Naive B cell (primary cell): ENCODE data around the gene TXNDC2. TPM values are rescaled to one million over a fixed set of nuclear protein-coding genes. Genes with fewer than 3 reads are reported as not detected.

Experiments used
- ATAC-seq, 2 donors: fragments of 150-1000 bp; cut with Tn5 transposase; 2 replicates each; pipeline ENCODE4 v1.10.0; 2021; ENCODE audit warnings: low read depth in 2 of 2, mild to moderate bottlenecking in 2 of 2, moderate library complexity in 2 of 2
- DNase-seq: peaks from one replicate; pipeline ENCODE4 v3.0.0; 2022
- H3K27ac Mint-ChIP-seq, 6 donors: one replicate each; pipeline ENCODE4 v1.8.0; 2020 to 2022; ENCODE audit warnings: mild to moderate bottlenecking in 6 of 6, mixed read lengths in 6 of 6, moderate library complexity in 5 of 6, inconsistent platforms in 2 of 6
- H3K27me3 Mint-ChIP-seq, 3 donors: one replicate each; pipeline ENCODE4 v1.8.0; 2021 to 2022; ENCODE audit warnings: mixed read lengths in 3 of 3, mild to moderate bottlenecking in 1 of 3
- H3K36me3 Mint-ChIP-seq, 2 donors: one replicate each; pipeline ENCODE4 v1.8.0; 2020 to 2022; ENCODE audit warnings: mixed read lengths in 2 of 2, inconsistent platforms in 1 of 2, mild to moderate bottlenecking in 1 of 2
- H3K4me1 Mint-ChIP-seq, 3 donors: one replicate each; pipeline ENCODE4 v1.8.0; 2020 to 2022; ENCODE audit warnings: mixed read lengths in 3 of 3, inconsistent platforms in 1 of 3, mild to moderate bottlenecking in 1 of 3, moderate library complexity in 1 of 3
- H3K4me3 Mint-ChIP-seq, 8 donors: one replicate each; pipeline ENCODE4 v1.8.0; 2020 to 2022; ENCODE audit warnings: mild to moderate bottlenecking in 8 of 8, mixed read lengths in 8 of 8, moderate library complexity in 8 of 8, inconsistent platforms in 2 of 8
- H3K9me3 Mint-ChIP-seq, 7 donors: one replicate each; pipeline ENCODE4 v1.8.0; 2020 to 2022; ENCODE audit warnings: mixed read lengths in 7 of 7, mild to moderate bottlenecking in 5 of 7, inconsistent platforms in 2 of 7, moderate library complexity in 1 of 7
- polyA plus RNA-seq, 6 donors: library from polyadenylated mRNA; unstranded; fragments of 300-500 nt; fragmentation: Illumina TruSeq; gene quantifications; one replicate each; pipeline ENCODE4 v1.2.3, GENCODE V29; 2021; ENCODE audit warnings: low read depth in 6 of 6

The TXNDC2 gene
- polyA plus RNA-seq, 6 donors from 2014 or later = 0.19 to 0.20 TPM; not detected in 4

- ATAC-seq (no peak), DNase-seq (no peak)
- H3K27me3 Mint-ChIP-seq = no peaks in the 10 kb centered on the region
- H3K9me3 Mint-ChIP-seq = no peaks in the 10 kb centered on the region
- no peak overlapping the region for H3K4me3 Mint-ChIP-seq
- no peak overlapping the region for H3K27ac Mint-ChIP-seq
- no peaks in the 10 kb centered on the region for H3K36me3 Mint-ChIP-seq
- peaks cover 42 to 65% (median 47%) of the 10 kb centered on the region in 3 donors for H3K4me1 Mint-ChIP-seq
Observed at GRCh38 chr18:9925795-9926194, 40.0 kb downstream of the TXNDC2 start.

DNA sequence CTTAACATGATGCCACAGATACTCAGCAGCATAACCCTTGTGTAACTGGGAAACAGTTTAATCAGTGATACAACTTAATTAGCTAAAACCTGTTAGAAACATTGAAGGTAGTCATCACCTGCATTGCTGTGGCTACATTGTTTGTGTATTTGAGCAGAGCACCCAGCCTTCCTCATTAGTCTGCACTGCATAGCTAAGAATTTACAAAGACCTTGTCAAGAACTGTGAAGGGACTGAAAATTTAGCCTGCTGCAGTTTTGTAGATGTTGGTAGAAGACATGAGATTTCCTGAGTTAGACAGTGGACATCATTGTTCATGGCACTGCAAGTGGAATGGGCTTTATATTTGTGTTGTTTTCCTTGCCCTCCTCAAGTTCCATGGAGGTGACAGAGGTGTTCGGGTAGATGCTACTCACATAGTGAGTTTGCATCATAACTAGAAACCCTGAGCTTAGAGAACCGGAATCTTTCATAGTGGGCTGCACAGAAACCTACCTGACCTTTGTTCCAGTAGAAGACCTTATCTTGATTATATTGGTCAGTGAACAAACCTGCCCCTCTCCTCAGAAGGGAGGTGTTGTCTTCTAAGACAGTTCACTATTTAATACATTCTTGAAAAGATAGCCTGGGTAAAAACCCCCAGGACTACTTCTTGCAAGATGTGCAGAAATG lies 40.6 kb downstream of the TXNDC2 start:
- peak overlapping the region in 3 of 8 donors; percentile 15 to 66 (median 57) for H3K4me3 Mint-ChIP-seq
- no peaks in the 10 kb centered on the region for H3K27me3 Mint-ChIP-seq
- no peak overlapping the region for H3K27ac Mint-ChIP-seq
- peaks cover 42 to 65% (median 47%) of the 10 kb centered on the region in 3 donors for H3K4me1 Mint-ChIP-seq
- H3K36me3 Mint-ChIP-seq = no peaks in the 10 kb centered on the region
- no peak for ATAC-seq
- no peaks in the 10 kb centered on the region for H3K9me3 Mint-ChIP-seq
- no peak for DNase-seq

DNA sequence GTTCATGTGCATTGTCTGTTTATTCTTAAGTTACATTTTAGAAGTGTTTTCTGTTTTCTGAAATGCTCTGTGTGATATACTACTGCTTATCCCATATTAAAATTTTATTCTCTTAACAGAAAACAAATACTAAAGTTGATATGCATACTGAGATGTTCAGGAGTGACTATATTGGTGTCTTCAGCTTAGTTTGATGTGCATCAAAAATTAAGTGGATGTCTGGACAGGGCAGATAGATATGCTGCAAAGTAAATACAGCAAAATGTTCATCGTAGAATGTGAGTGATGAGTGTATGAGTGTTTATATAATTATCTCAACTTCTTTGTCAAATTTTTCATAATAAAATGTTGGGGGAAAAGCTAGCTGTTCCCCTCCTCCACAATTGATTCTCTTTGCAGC lies 41.2 kb downstream of the TXNDC2 start:
- Mint-ChIP-seq H3K27me3 (no peaks in the 10 kb centered on the region), H3K9me3 (no peaks in the 10 kb centered on the region), H3K4me1 (peaks cover 42 to 66% (median 45%) of the 10 kb centered on the region in 3 donors), H3K27ac (peak overlapping the region in 2 of 6 donors; percentile 72 to 78), H3K36me3 (no peaks in the 10 kb centered on the region), H3K4me3 (peak overlapping the region in 6 of 8 donors; percentile 37 to 67 (median 58))
- no peak for DNase-seq
- ATAC-seq = no peak

GRCh38 chr18:9927392-9928063 lies 41.8 kb downstream of the TXNDC2 start:
- H3K9me3 Mint-ChIP-seq = no peaks in the 10 kb centered on the region
- H3K4me1 Mint-ChIP-seq = peaks cover 40 to 63% (median 41%) of the 10 kb centered on the region in 3 donors
- peak; percentile 55 to 62 for ATAC-seq
- DNase-seq = no peak
- H3K36me3 Mint-ChIP-seq = no peaks in the 10 kb centered on the region
- no peaks in the 10 kb centered on the region for H3K27me3 Mint-ChIP-seq
- H3K4me3 Mint-ChIP-seq = peak overlapping the region in 7 of 8 donors; percentile 21 to 67 (median 57)
- peak overlapping the region in 5 of 6 donors; percentile 4 to 94 (median 72) for H3K27ac Mint-ChIP-seq

- ATAC-seq (no peak), DNase-seq (no peak)
- peaks cover 38 to 60% (median 43%) of the 10 kb centered on the region in 3 donors for H3K4me1 Mint-ChIP-seq
- no peaks in the 10 kb centered on the region for H3K9me3 Mint-ChIP-seq
- peak overlapping the region in 2 of 8 donors; percentile 16 to 35 for H3K4me3 Mint-ChIP-seq
- H3K27me3 Mint-ChIP-seq = no peaks in the 10 kb centered on the region
- H3K27ac Mint-ChIP-seq = peak overlapping the region in 2 of 6 donors; percentile 6 to 7
- peaks cover 0 to 1% of the 10 kb centered on the region in 2 donors for H3K36me3 Mint-ChIP-seq
Observed at GRCh38 chr18:9928646-9929259, 43.0 kb downstream of the TXNDC2 start.

- H3K27ac Mint-ChIP-seq = no peak overlapping the region
- no peak for DNase-seq
- no peak overlapping the region for H3K4me3 Mint-ChIP-seq
- H3K9me3 Mint-ChIP-seq = no peaks in the 10 kb centered on the region
- ATAC-seq = no peak
- no peaks in the 10 kb centered on the region for H3K27me3 Mint-ChIP-seq
- H3K36me3 Mint-ChIP-seq = peaks cover 0 to 8% of the 10 kb centered on the region in 2 donors
- H3K4me1 Mint-ChIP-seq = peaks cover 33 to 51% (median 37%) of the 10 kb centered on the region in 3 donors
Observed at GRCh38 chr18:9930299-9930884, 44.6 kb downstream of the TXNDC2 start.

- Mint-ChIP-seq H3K27ac (no peak overlapping the region), H3K27me3 (no peaks in the 10 kb centered on the region), H3K9me3 (no peaks in the 10 kb centered on the region), H3K4me3 (no peak overlapping the region), H3K36me3 (peaks cover 0 to 8% of the 10 kb centered on the region in 2 donors), H3K4me1 (peaks cover 31 to 44% (median 34%) of the 10 kb centered on the region in 3 donors)
- DNase-seq (no peak), ATAC-seq (no peak)
Observed at GRCh38 chr18:9931146-9931545, 45.4 kb downstream of the TXNDC2 start.

DNA sequence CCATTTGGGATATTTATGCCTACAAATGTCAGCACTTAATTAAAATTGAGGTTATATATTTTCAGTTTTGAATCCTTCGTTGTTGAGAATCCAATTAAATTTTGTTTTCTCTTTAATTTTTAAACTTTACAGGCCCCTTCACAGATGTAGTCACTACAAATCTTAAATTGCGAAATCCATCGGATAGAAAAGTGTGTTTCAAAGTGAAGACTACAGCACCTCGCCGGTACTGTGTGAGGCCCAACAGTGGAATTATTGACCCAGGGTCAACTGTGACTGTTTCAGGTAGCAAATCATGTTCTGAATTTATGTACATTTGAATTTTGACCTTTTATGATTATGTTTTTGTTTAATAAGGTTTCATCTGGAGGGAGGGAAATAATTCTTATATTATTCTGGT lies 45.9 kb downstream of the TXNDC2 start:
- H3K36me3 Mint-ChIP-seq = peaks cover 0 to 8% of the 10 kb centered on the region in 2 donors
- ATAC-seq = no peak
- no peak overlapping the region for H3K27ac Mint-ChIP-seq
- no peaks in the 10 kb centered on the region for H3K9me3 Mint-ChIP-seq
- DNase-seq = no peak
- no peaks in the 10 kb centered on the region for H3K27me3 Mint-ChIP-seq
- no peak overlapping the region for H3K4me3 Mint-ChIP-seq
- peaks cover 26 to 39% (median 29%) of the 10 kb centered on the region in 3 donors for H3K4me1 Mint-ChIP-seq

DNA sequence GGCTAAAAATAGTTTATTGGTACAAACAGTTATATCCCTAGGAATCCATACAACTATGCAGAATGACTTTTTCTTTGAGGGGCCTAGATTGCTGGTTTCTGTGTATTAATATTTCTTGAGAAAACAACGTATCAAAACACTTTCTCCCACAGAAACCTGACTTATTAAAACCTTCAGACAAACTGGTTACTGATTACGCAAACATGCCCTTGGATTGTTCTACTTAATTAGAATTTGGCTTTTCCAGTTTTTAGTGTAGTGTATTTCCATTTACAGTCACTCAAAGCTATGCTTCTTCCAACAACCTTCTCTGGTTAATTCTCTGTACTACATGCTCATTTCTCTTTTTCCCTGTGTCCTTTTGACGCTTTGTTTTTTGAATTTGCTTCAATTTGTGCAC lies 48.1 kb downstream of the TXNDC2 start:
- Mint-ChIP-seq H3K36me3 (peaks cover 0 to 8% of the 10 kb centered on the region in 2 donors), H3K27ac (peak overlapping the region in 1 of 6 donors; percentile 41)
- no peak for ATAC-seq

DNA sequence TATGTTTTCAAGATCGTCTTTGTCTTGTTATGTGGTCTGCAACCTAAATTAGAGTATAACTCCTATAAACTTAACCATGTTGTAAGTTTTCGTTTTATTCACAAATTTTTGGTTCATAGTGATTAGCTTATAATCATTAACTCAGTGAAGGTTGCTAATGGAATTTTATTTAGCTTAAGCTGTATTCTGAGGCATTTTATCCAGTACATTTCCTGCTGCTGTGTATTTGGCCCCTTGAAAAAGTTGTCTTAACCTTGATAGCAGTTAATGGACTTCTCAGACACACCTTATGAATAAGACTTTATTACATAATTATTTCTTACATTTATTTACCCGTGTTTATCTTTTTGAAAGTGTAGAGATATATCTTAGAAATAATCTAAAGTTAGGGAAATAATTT lies 48.5 kb downstream of the TXNDC2 start:
- H3K36me3 Mint-ChIP-seq = peaks cover 0 to 8% of the 10 kb centered on the region in 2 donors
- ATAC-seq (no peak), DNase-seq (no peak)
- H3K9me3 Mint-ChIP-seq = no peaks in the 10 kb centered on the region
- peak overlapping the region in 1 of 6 donors; percentile 41 for H3K27ac Mint-ChIP-seq
- peaks cover 4 to 15% (median 8%) of the 10 kb centered on the region in 3 donors for H3K4me1 Mint-ChIP-seq
- H3K4me3 Mint-ChIP-seq = no peak overlapping the region
- no peaks in the 10 kb centered on the region for H3K27me3 Mint-ChIP-seq

More for the DNA sequence above, 48.1 kb downstream of the TXNDC2 start:
- H3K4me1 Mint-ChIP-seq = peaks cover 8 to 19% (median 11%) of the 10 kb centered on the region in 3 donors
- no peaks in the 10 kb centered on the region for H3K9me3 Mint-ChIP-seq
- no peaks in the 10 kb centered on the region for H3K27me3 Mint-ChIP-seq
- no peak for DNase-seq
- H3K4me3 Mint-ChIP-seq = no peak overlapping the region

Other genes starting within 250 kb of the TXNDC2 start
- gene RAB31, start 177.7 kb upstream of the TXNDC2 start, polyA plus RNA-seq = 10 to 100 TPM; 20.7 to 66.5 (median 38.6) TPM
- 100 to 1,000 TPM; 240 to 309 (median 258) TPM for gene VAPA, start 28.0 kb downstream of the TXNDC2 start, polyA plus RNA-seq